SK-N-SH treated with all-trans-retinoic acid at 6 μM for 48 hours (cell line): ENCODE results near the gene DPP9.

Source experiments
- ATAC-seq: fragments of 200-7000 bp; cut with Tn5 transposase; 3 replicates; pipeline ENCODE4 v1.9.1; 2020; ENCODE audit warnings: mild to moderate bottlenecking, moderate library complexity
- ARNTL ChIP-seq: fragments of 450-650 bp; formaldehyde crosslinking; IDR thresholded peaks from 2 replicates; pipeline ENCODE4 v1.5.0; 2020; ENCODE audit warnings: low read depth, mild to moderate bottlenecking, moderate library complexity, borderline replicate concordance
- BACH2 ChIP-seq: fragments of 250-450 bp; sonication (Bioruptor Pico); IDR thresholded peaks from 2 replicates; pipeline ENCODE4 v1.9.0; 2021; ENCODE audit warnings: mild to moderate bottlenecking, borderline replicate concordance
- CSDC2 ChIP-seq: fragments of 250-450 bp; sonication (Bioruptor Pico); IDR thresholded peaks from 2 replicates; pipeline ENCODE4 v1.5.0; 2020; ENCODE audit warnings: mild to moderate bottlenecking, moderate library complexity
- ESRRG ChIP-seq: fragments of 250-450 bp; sonication (Bioruptor Pico); IDR thresholded peaks from 2 replicates; pipeline ENCODE4 v1.6.1; 2021; ENCODE audit warnings: mild to moderate bottlenecking
- GLIS3 ChIP-seq: fragments of 250-450 bp; sonication (Bioruptor Pico); IDR thresholded peaks from 2 replicates; pipeline ENCODE4 v1.5.0; 2020; ENCODE audit warnings: mild to moderate bottlenecking, moderate library complexity
- ISL1 ChIP-seq: fragments of 250-450 bp; sonication (Bioruptor Pico); IDR thresholded peaks from 2 replicates; pipeline ENCODE4 v2.1.2; 2022; ENCODE audit warnings: mild to moderate bottlenecking, moderate library complexity
- OSR1 ChIP-seq: fragments of 250-450 bp; sonication (Bioruptor Pico); IDR thresholded peaks from 2 replicates; pipeline ENCODE4 v1.8.0; 2022; ENCODE audit warnings: moderate library complexity, mild to moderate bottlenecking, inconsistent platforms
- PPARA ChIP-seq: fragments of 250-450 bp; sonication (Bioruptor Pico); IDR thresholded peaks from 2 replicates; pipeline ENCODE4 v1.5.0; 2020; ENCODE audit warnings: mild to moderate bottlenecking, borderline replicate concordance
- RARB ChIP-seq: fragments of 250-450 bp; sonication (Bioruptor Pico); IDR thresholded peaks from 2 replicates; pipeline ENCODE4 v1.8.0; 2021; ENCODE audit warnings: mild to moderate bottlenecking, moderate library complexity
- SNAI2 ChIP-seq: fragments of 250-450 bp; sonication (Bioruptor Pico); IDR thresholded peaks from 2 replicates; pipeline ENCODE4 v1.5.0; 2020; ENCODE audit warnings: mild to moderate bottlenecking, moderate library complexity
- TCF4 ChIP-seq: fragments of 250-450 bp; sonication (Bioruptor Pico); IDR thresholded peaks from 2 replicates; pipeline ENCODE4 v1.8.0; 2021; ENCODE audit warnings: mild to moderate bottlenecking, moderate library complexity, borderline replicate concordance
- TOX ChIP-seq: fragments of 250-450 bp; sonication (Bioruptor Pico); IDR thresholded peaks from 2 replicates; pipeline ENCODE4 v1.8.0; 2021; ENCODE audit warnings: mild to moderate bottlenecking, moderate library complexity, borderline replicate concordance
- ZC3H10 ChIP-seq: fragments of 250-450 bp; sonication (Bioruptor Pico); IDR thresholded peaks from 2 replicates; pipeline ENCODE4 v1.5.1; 2021; ENCODE audit warnings: mild to moderate bottlenecking, moderate library complexity
- ZFP3 ChIP-seq: fragments of 250-450 bp; sonication (Bioruptor Pico); IDR thresholded peaks from 2 replicates; pipeline ENCODE4 v1.5.0; 2020; ENCODE audit warnings: mild to moderate bottlenecking, moderate library complexity
- ZFP30 ChIP-seq: fragments of 450-650 bp; formaldehyde crosslinking; IDR thresholded peaks from 2 replicates; pipeline ENCODE4 v1.5.0; 2022; ENCODE audit warnings: mild to moderate bottlenecking, moderate library complexity
- ZNF565 ChIP-seq: fragments of 450-650 bp; formaldehyde crosslinking; conservative IDR thresholded peaks from 2 replicates; pipeline ENCODE4 v1.5.0; 2020; ENCODE audit warnings: low read depth, mild to moderate bottlenecking, moderate library complexity
- ZNF70 ChIP-seq: fragments of 450-650 bp; formaldehyde crosslinking; IDR thresholded peaks from 2 replicates; pipeline ENCODE4 v1.5.0; 2020; ENCODE audit warnings: mild to moderate bottlenecking, moderate library complexity
- TF ChIP-seq, protein P1 (sequence below): fragments of 250-450 bp; sonication (Bioruptor Pico); IDR thresholded peaks from 2 replicates; pipeline ENCODE4 v1.8.0; 2020; ENCODE audit warnings: mild to moderate bottlenecking, moderate library complexity, borderline replicate concordance
- TF ChIP-seq, protein P2 (sequence below): fragments of 250-450 bp; sonication (Bioruptor Pico); IDR thresholded peaks from 2 replicates; pipeline ENCODE4 v1.5.1; 2021; ENCODE audit warnings: mild to moderate bottlenecking, moderate library complexity

Gene DPP9

DNA sequence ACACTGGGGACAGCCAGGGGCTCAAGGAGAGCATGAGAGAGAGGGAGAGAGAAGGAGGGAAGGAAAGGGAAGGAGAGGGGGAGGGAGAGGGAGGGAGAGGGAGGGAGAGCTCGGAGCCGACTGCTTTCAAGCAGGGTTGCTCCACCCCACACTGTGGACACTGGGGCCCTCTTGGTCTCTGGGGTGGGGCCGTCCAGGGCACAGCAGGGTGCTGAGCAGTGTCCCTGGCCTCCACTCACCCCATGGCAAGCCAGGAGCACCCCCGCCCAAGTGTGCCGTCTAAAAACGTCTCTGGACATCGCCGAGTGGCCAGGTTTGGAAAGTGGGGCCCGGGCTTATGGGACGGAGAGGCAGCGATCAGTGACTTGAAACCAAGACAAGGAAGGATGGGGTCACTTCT is 20.9 kb downstream of the DPP9 start (continued):
- TF ChIP-seq, protein P1, sequence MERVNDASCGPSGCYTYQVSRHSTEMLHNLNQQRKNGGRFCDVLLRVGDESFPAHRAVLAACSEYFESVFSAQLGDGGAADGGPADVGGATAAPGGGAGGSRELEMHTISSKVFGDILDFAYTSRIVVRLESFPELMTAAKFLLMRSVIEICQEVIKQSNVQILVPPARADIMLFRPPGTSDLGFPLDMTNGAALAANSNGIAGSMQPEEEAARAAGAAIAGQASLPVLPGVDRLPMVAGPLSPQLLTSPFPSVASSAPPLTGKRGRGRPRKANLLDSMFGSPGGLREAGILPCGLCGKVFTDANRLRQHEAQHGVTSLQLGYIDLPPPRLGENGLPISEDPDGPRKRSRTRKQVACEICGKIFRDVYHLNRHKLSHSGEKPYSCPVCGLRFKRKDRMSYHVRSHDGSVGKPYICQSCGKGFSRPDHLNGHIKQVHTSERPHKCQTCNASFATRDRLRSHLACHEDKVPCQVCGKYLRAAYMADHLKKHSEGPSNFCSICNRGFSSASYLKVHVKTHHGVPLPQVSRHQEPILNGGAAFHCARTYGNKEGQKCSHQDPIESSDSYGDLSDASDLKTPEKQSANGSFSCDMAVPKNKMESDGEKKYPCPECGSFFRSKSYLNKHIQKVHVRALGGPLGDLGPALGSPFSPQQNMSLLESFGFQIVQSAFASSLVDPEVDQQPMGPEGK (CRISPR knock-in tag) = no peak

DNA sequence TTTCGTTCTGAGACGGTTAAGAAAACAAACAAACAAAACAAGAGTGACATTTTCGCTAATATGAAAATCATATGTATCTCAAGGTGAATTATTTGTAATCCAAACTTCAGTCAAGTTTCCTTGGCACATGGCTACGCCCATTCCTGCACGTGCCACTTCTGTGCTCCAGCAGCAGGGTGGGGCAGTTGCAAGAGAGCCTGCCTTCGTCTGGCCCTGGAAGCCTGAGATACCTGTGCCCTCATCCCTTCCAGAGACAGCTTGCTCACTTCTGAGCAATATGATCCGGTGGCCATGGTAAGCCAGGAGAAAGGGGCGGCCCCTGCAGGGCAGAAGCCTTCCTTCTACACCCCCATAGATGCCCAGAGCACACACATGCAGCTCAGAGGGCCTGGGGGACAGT is 22.1 kb downstream of the DPP9 start:
- TF ChIP-seq OSR1 (CRISPR knock-in tag) (no peak), GLIS3 (no peak), TOX (CRISPR knock-in tag) (no peak), ZNF565 (no peak), SNAI2 (CRISPR knock-in tag) (no peak), RARB (CRISPR knock-in tag) (no peak), ZFP3 (CRISPR knock-in tag) (no peak), BACH2 (CRISPR knock-in tag) (no peak), ESRRG (CRISPR knock-in tag) (no peak), TCF4 (no peak), ZFP30 (CRISPR knock-in tag) (no peak), PPARA (CRISPR knock-in tag) (no peak), CSDC2 (no peak)
- TF ChIP-seq, protein P1 (CRISPR knock-in tag) = no peak
- TF ChIP-seq, protein P2, sequence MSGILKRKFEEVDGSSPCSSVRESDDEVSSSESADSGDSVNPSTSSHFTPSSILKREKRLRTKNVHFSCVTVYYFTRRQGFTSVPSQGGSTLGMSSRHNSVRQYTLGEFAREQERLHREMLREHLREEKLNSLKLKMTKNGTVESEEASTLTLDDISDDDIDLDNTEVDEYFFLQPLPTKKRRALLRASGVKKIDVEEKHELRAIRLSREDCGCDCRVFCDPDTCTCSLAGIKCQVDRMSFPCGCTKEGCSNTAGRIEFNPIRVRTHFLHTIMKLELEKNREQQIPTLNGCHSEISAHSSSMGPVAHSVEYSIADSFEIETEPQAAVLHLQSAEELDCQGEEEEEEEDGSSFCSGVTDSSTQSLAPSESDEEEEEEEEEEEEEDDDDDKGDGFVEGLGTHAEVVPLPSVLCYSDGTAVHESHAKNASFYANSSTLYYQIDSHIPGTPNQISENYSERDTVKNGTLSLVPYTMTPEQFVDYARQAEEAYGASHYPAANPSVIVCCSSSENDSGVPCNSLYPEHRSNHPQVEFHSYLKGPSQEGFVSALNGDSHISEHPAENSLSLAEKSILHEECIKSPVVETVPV (CRISPR knock-in tag) = no peak
- no peak for ATAC-seq

DNA sequence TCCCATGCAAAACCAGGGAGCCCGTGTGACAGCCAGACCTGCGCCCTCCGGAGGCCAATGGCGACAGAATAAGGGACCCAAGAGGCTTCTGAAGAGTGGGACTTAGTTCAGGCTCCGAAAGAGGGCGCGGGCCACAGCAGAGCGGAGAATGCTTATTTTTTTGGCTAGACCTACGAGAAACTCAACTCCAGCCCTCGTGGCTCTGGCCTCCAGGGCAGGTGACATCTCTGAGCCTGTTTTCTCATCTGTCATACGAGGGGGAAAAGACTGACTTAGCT is 23.0 kb downstream of the DPP9 start:
- ATAC-seq = no peak

More for the DNA sequence above, 23.0 kb downstream of the DPP9 start:
- no peak for TF ChIP-seq ZC3H10 (CRISPR knock-in tag)
- TF ChIP-seq SNAI2 (CRISPR knock-in tag) = no peak
- TF ChIP-seq ISL1 (CRISPR knock-in tag) = no peak
- TF ChIP-seq ZNF565 = no peak
- TF ChIP-seq ESRRG (CRISPR knock-in tag) = no peak
- TF ChIP-seq BACH2 (CRISPR knock-in tag) = no peak
- TF ChIP-seq OSR1 (CRISPR knock-in tag) = no peak
- TF ChIP-seq CSDC2 = no peak
- no peak for TF ChIP-seq ARNTL (CRISPR knock-in tag)
- no peak for TF ChIP-seq TOX (CRISPR knock-in tag)
- no peak for TF ChIP-seq ZNF70 (CRISPR knock-in tag)
- TF ChIP-seq, protein P1 (CRISPR knock-in tag) = no peak
- TF ChIP-seq ZFP30 (CRISPR knock-in tag) = no peak
- TF ChIP-seq, protein P2 (CRISPR knock-in tag) = no peak
